ENCODE results near the gene COX8C.
A peak's percentile ranks its signal among the peaks of the same experiment; 100 is the strongest.

The COX8C gene

DNA sequence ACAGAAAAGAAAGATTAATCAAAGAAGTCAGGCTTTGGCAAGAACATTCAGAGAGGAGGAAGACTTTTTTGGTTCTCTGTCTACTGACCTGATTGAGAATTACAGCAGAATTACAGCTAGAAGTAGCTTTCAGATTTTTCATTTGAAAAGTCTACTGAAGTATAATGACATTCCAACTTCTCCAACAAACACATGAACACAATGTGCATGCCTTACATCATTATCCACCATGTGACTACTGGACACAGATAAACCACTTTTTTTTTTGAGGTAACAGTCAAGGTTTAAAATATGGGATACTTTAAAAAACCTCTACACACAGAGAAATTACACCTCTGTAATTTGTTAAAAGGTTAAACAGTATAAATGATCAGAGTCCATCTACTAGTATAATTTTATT is 26.5 kb upstream of the COX8C start:
- H3K36me3 ChIP-seq (ENCODE audit: control insufficient read depth in 2 of 2, insufficient read depth in 1 of 2, low read length in 2 of 2) = peaks cover 0 to 9% of the 10 kb centered on the region in 2 experiments; a peak in 2 of 3 replicates
- peaks cover 15% of the 10 kb centered on the region for H3K4me1 ChIP-seq (ENCODE audit: control insufficient read depth, insufficient read depth, low read length)
- no peaks in the 10 kb centered on the region for H3K9me3 ChIP-seq (ENCODE audit: control insufficient read depth, insufficient read depth, low read depth, low read length)
- POLR2A ChIA-PET = no interaction called here
- H3K4me3 ChIP-seq (ENCODE audit: low read depth, low read length) = no peak overlapping the region
- H3K27ac ChIP-seq (ENCODE audit: extremely low read depth, low read depth, low read length) = no peak overlapping the region
- TF ChIP-seq SP7 (tag by site-specific recombination; IDR thresholded peaks at IDR 0.05) = no peak
- no peak for TF ChIP-seq ZNF624 (tag by site-specific recombination; IDR thresholded peaks at IDR 0.05)
- no peak for TF ChIP-seq KLF16 (tag by site-specific recombination; IDR thresholded peaks at IDR 0.05)
- no peak for TF ChIP-seq ZIC2 (tag by site-specific recombination; IDR thresholded peaks at IDR 0.05)
- TF ChIP-seq SP3 (tag by site-specific recombination; IDR thresholded peaks at IDR 0.05) = no peak
- TF ChIP-seq ZNF560 (tag by site-specific recombination; IDR thresholded peaks at IDR 0.05; ENCODE audit: borderline replicate concordance) = no peak
- TF ChIP-seq, protein P1, sequence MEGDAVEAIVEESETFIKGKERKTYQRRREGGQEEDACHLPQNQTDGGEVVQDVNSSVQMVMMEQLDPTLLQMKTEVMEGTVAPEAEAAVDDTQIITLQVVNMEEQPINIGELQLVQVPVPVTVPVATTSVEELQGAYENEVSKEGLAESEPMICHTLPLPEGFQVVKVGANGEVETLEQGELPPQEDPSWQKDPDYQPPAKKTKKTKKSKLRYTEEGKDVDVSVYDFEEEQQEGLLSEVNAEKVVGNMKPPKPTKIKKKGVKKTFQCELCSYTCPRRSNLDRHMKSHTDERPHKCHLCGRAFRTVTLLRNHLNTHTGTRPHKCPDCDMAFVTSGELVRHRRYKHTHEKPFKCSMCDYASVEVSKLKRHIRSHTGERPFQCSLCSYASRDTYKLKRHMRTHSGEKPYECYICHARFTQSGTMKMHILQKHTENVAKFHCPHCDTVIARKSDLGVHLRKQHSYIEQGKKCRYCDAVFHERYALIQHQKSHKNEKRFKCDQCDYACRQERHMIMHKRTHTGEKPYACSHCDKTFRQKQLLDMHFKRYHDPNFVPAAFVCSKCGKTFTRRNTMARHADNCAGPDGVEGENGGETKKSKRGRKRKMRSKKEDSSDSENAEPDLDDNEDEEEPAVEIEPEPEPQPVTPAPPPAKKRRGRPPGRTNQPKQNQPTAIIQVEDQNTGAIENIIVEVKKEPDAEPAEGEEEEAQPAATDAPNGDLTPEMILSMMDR (tag by site-specific recombination; IDR thresholded peaks at IDR 0.05) = no peak
- TF ChIP-seq ZNF324 (tag by site-specific recombination; IDR thresholded peaks at IDR 0.05) = no peak
- TF ChIP-seq ZNF555 (tag by site-specific recombination; conservative IDR thresholded peaks at IDR 0.05) = no peak
- TF ChIP-seq, protein P2, sequence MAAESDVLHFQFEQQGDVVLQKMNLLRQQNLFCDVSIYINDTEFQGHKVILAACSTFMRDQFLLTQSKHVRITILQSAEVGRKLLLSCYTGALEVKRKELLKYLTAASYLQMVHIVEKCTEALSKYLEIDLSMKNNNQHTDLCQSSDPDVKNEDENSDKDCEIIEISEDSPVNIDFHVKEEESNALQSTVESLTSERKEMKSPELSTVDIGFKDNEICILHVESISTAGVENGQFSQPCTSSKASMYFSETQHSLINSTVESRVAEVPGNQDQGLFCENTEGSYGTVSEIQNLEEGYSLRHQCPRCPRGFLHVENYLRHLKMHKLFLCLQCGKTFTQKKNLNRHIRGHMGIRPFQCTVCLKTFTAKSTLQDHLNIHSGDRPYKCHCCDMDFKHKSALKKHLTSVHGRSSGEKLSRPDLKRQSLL (tag by site-specific recombination; IDR thresholded peaks at IDR 0.05) = no peak
- TF ChIP-seq REPIN1 (tag by site-specific recombination; IDR thresholded peaks at IDR 0.05; ENCODE audit: low read depth) = no peak
- TF ChIP-seq, protein P3, sequence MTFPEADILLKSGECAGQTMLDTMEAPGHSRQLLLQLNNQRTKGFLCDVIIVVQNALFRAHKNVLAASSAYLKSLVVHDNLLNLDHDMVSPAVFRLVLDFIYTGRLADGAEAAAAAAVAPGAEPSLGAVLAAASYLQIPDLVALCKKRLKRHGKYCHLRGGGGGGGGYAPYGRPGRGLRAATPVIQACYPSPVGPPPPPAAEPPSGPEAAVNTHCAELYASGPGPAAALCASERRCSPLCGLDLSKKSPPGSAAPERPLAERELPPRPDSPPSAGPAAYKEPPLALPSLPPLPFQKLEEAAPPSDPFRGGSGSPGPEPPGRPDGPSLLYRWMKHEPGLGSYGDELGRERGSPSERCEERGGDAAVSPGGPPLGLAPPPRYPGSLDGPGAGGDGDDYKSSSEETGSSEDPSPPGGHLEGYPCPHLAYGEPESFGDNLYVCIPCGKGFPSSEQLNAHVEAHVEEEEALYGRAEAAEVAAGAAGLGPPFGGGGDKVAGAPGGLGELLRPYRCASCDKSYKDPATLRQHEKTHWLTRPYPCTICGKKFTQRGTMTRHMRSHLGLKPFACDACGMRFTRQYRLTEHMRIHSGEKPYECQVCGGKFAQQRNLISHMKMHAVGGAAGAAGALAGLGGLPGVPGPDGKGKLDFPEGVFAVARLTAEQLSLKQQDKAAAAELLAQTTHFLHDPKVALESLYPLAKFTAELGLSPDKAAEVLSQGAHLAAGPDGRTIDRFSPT (tag by site-specific recombination; IDR thresholded peaks at IDR 0.05) = no peak
- TF ChIP-seq, protein P4, sequence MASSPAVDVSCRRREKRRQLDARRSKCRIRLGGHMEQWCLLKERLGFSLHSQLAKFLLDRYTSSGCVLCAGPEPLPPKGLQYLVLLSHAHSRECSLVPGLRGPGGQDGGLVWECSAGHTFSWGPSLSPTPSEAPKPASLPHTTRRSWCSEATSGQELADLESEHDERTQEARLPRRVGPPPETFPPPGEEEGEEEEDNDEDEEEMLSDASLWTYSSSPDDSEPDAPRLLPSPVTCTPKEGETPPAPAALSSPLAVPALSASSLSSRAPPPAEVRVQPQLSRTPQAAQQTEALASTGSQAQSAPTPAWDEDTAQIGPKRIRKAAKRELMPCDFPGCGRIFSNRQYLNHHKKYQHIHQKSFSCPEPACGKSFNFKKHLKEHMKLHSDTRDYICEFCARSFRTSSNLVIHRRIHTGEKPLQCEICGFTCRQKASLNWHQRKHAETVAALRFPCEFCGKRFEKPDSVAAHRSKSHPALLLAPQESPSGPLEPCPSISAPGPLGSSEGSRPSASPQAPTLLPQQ (tag by site-specific recombination; IDR thresholded peaks at IDR 0.05) = no peak
- no peak for TF ChIP-seq ZNF214 (tag by site-specific recombination; IDR thresholded peaks at IDR 0.05; ENCODE audit: borderline replicate concordance)
- no peak for TF ChIP-seq ZNF350 (tag by site-specific recombination; IDR thresholded peaks at IDR 0.05)
- TF ChIP-seq PRDM1 (tag by site-specific recombination; IDR thresholded peaks at IDR 0.05) = no peak
- CTCF ChIA-PET = no interaction called here

DNA sequence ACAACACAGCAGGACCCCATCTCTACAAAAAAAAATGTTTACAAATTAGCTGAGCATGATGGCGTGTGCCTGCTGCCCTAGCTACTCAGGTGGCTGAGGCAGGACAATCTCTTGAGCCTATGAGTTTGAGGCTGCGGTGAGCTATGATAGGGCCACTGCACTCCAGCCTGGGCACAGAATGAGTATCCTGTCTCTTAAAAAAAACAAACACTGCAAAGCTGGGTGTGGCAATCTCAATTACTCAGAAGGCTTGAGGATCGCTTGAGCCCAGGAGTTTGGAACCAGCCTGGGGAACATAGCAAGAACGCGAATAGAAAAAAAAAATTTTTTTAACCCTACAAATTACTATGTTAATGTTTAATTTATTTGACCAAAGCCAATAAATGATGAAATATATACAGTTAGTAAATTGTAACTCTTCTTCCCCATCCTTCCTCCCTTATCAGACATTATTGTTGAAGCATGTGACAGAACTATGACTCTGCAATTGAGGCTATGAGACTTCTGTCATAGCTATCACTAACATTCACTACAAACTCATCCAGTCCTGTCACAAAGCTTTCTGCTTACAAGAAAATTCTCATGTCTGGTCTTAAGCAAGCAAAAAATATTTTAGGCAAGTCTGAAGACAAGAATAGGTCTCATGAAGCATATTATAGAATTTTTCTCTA is 23.9 kb upstream of the COX8C start:
- ChIA-PET CTCF (interaction anchor here (0.5 kb wide), 1 partner anchor 35 kb away, joined by 3 read pairs; no protein-coding TSS in a partner anchor), POLR2A (no interaction called here)
- no peak overlapping the region for H3K27ac ChIP-seq (ENCODE audit: extremely low read depth, low read depth, low read length)
- H3K4me3 ChIP-seq (ENCODE audit: low read depth, low read length) = no peak overlapping the region
- H3K36me3 ChIP-seq (ENCODE audit: control insufficient read depth in 2 of 2, insufficient read depth in 1 of 2, low read length in 2 of 2) = peaks cover 0 to 9% of the 10 kb centered on the region in 2 experiments; a peak in 2 of 3 replicates
- TF ChIP-seq, protein P5, sequence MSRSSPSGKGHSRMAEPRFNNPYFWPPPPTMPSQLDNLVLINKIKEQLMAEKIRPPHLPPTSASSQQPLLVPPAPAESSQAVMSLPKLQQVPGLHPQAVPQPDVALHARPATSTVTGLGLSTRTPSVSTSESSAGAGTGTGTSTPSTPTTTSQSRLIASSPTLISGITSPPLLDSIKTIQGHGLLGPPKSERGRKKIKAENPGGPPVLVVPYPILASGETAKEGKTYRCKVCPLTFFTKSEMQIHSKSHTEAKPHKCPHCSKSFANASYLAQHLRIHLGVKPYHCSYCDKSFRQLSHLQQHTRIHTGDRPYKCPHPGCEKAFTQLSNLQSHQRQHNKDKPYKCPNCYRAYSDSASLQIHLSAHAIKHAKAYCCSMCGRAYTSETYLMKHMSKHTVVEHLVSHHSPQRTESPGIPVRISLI (tag by site-specific recombination; IDR thresholded peaks at IDR 0.05) = 0 out of 2 replicates have a peak, but pooled peaks have one; percentile 19
- TF ChIP-seq ZNF560 (tag by site-specific recombination; IDR thresholded peaks at IDR 0.05; ENCODE audit: borderline replicate concordance) = no peak
- no peak for TF ChIP-seq ZNF610 (tag by site-specific recombination; IDR thresholded peaks at IDR 0.05; ENCODE audit: borderline replicate concordance)
- TF ChIP-seq SCRT1 (tag by site-specific recombination; IDR thresholded peaks at IDR 0.05; ENCODE audit: borderline replicate concordance) = no peak
- peak; percentile 61 for TF ChIP-seq OSR2 (tag by site-specific recombination; IDR thresholded peaks at IDR 0.05)
- H3K9me3 ChIP-seq (ENCODE audit: control insufficient read depth, insufficient read depth, low read depth, low read length) = no peaks in the 10 kb centered on the region
- H3K4me1 ChIP-seq (ENCODE audit: control insufficient read depth, insufficient read depth, low read length) = peaks cover 7% of the 10 kb centered on the region

Data from HEK293 (cell line).